Astrocyte (in vitro differentiated cells and primary cell): ENCODE measurements around the gene TUBA8.

Experiments
- EZH2 ChIP-seq: IDR thresholded peaks from 2 replicates; pipeline ENCODE4 v1.6.1; 2012; ENCODE audit warnings: mild to moderate bottlenecking, low read length, inconsistent platforms; ENCODE audit not compliant: insufficient read depth
- TF ChIP-seq, protein P1 (sequence below): IDR thresholded peaks from 2 replicates; pipeline ENCODE4 v1.5.1; 2011; ENCODE audit warnings: low read depth, mild to moderate bottlenecking, inconsistent platforms, low read length, moderate library complexity; ENCODE audit not compliant: insufficient read depth

GRCh38 chr22:18144105-18144504 is 33.5 kb downstream of the TUBA8 start:
- TF ChIP-seq, protein P1, sequence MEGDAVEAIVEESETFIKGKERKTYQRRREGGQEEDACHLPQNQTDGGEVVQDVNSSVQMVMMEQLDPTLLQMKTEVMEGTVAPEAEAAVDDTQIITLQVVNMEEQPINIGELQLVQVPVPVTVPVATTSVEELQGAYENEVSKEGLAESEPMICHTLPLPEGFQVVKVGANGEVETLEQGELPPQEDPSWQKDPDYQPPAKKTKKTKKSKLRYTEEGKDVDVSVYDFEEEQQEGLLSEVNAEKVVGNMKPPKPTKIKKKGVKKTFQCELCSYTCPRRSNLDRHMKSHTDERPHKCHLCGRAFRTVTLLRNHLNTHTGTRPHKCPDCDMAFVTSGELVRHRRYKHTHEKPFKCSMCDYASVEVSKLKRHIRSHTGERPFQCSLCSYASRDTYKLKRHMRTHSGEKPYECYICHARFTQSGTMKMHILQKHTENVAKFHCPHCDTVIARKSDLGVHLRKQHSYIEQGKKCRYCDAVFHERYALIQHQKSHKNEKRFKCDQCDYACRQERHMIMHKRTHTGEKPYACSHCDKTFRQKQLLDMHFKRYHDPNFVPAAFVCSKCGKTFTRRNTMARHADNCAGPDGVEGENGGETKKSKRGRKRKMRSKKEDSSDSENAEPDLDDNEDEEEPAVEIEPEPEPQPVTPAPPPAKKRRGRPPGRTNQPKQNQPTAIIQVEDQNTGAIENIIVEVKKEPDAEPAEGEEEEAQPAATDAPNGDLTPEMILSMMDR: no peak
- no peak for TF ChIP-seq EZH2
